ENCODE data around the gene HIPK2.

The HIPK2 gene

GRCh38 chr7:139629392-139630082 is 148.3 kb downstream of the HIPK2 start:
- H3K9me3 ChIP-seq (ENCODE audit: insufficient read depth, low read depth, low read length), result no peaks in the 10 kb centered on the region
- peak overlapping the region; percentile 21 for H3K9ac ChIP-seq (ENCODE audit: low read depth, low read length, poor library complexity, severe bottlenecking)
- H3K27me3 ChIP-seq (ENCODE audit: insufficient read depth, low read length, poor library complexity, severe bottlenecking), result no peaks in the 10 kb centered on the region
- TF ChIP-seq CTCF (conservative IDR thresholded peaks at IDR 0.05; ENCODE audit: low read length) (peak; percentile 20; the same call in 1 of the 2 replicates), EZH2phosphoT487 (IDR thresholded peaks at IDR 0.05; ENCODE audit: borderline replicate concordance) (no peak)
- no peaks in the 10 kb centered on the region for H3K79me2 ChIP-seq (ENCODE audit: insufficient read depth, low read length)
- H3K4me2 ChIP-seq (ENCODE audit: low read depth, low read length, poor library complexity, severe bottlenecking), result no peak overlapping the region
- H3K9me2 ChIP-seq (replicated peaks; ENCODE audit: low read depth, low read length), result no peaks in the 10 kb centered on the region
- no peak overlapping the region for H2AFZ ChIP-seq (ENCODE audit: low read length)
- H3K4me3 ChIP-seq (ENCODE audit: low read length, poor library complexity, severe bottlenecking), result no peak overlapping the region
- H3F3A ChIP-seq (ENCODE audit: low read depth), result peaks cover 4% of the 10 kb centered on the region; the same call in 1 of the 2 replicates
- H4K20me1 ChIP-seq (ENCODE audit: insufficient read depth, low read length, poor library complexity, severe bottlenecking), result no peaks in the 10 kb centered on the region
- H3K4me1 ChIP-seq (ENCODE audit: insufficient read depth, low read length, poor library complexity, severe bottlenecking), result peaks cover 80% of the 10 kb centered on the region
- H3K36me3 ChIP-seq (ENCODE audit: insufficient read depth, low read length), result peaks cover 17% of the 10 kb centered on the region; the same call in 1 of the 2 replicates

- no peak overlapping the region for H2AFZ ChIP-seq (ENCODE audit: low read length)
- H3K79me2 ChIP-seq (ENCODE audit: insufficient read depth, low read length), result no peaks in the 10 kb centered on the region
- H3K9me3 ChIP-seq (ENCODE audit: insufficient read depth, low read depth, low read length), result no peaks in the 10 kb centered on the region
- H3F3A ChIP-seq (ENCODE audit: low read depth), result peaks cover 4% of the 10 kb centered on the region; the same call in 1 of the 2 replicates
- H3K9me2 ChIP-seq (replicated peaks; ENCODE audit: low read depth, low read length), result no peaks in the 10 kb centered on the region
- H3K4me2 ChIP-seq (ENCODE audit: low read depth, low read length, poor library complexity, severe bottlenecking), result peak overlapping the region; percentile 82
- peaks cover 85% of the 10 kb centered on the region for H3K4me1 ChIP-seq (ENCODE audit: insufficient read depth, low read length, poor library complexity, severe bottlenecking)
- peak overlapping the region; percentile 51 for H3K4me3 ChIP-seq (ENCODE audit: low read length, poor library complexity, severe bottlenecking)
- peak overlapping the region; percentile 58 for H3K9ac ChIP-seq (ENCODE audit: low read depth, low read length, poor library complexity, severe bottlenecking)
- TF ChIP-seq CTCF (conservative IDR thresholded peaks at IDR 0.05; ENCODE audit: low read length) (no peak), EZH2phosphoT487 (IDR thresholded peaks at IDR 0.05; ENCODE audit: borderline replicate concordance) (no peak)
- no peaks in the 10 kb centered on the region for H4K20me1 ChIP-seq (ENCODE audit: insufficient read depth, low read length, poor library complexity, severe bottlenecking)
- no peaks in the 10 kb centered on the region for H3K27me3 ChIP-seq (ENCODE audit: insufficient read depth, low read length, poor library complexity, severe bottlenecking)
- peaks cover 17% of the 10 kb centered on the region; the same call in 1 of the 2 replicates for H3K36me3 ChIP-seq (ENCODE audit: insufficient read depth, low read length)
Observed at GRCh38 chr7:139627831-139628230, 150.0 kb downstream of the HIPK2 start.

- H3K9ac ChIP-seq (ENCODE audit: low read depth, low read length, poor library complexity, severe bottlenecking), result peak overlapping the region; percentile 58
Observed at GRCh38 chr7:139626817-139627216, 151.0 kb downstream of the HIPK2 start.

More at GRCh38 chr7:139626817-139627216, 151.0 kb downstream of the HIPK2 start:
- Histone ChIP-seq H3K9me2 (replicated peaks; ENCODE audit: low read depth, low read length) (no peaks in the 10 kb centered on the region), H3F3A (ENCODE audit: low read depth) (peaks cover 4% of the 10 kb centered on the region; the same call in 1 of the 2 replicates), H3K79me2 (ENCODE audit: insufficient read depth, low read length) (no peaks in the 10 kb centered on the region), H3K9me3 (ENCODE audit: insufficient read depth, low read depth, low read length) (no peaks in the 10 kb centered on the region), H3K27me3 (ENCODE audit: insufficient read depth, low read length, poor library complexity, severe bottlenecking) (no peaks in the 10 kb centered on the region), H4K20me1 (ENCODE audit: insufficient read depth, low read length, poor library complexity, severe bottlenecking) (no peaks in the 10 kb centered on the region), H3K36me3 (ENCODE audit: insufficient read depth, low read length) (peaks cover 17% of the 10 kb centered on the region; the same call in 1 of the 2 replicates), H3K4me1 (ENCODE audit: insufficient read depth, low read length, poor library complexity, severe bottlenecking) (peaks cover 81% of the 10 kb centered on the region), H3K4me2 (ENCODE audit: low read depth, low read length, poor library complexity, severe bottlenecking) (peak overlapping the region; percentile 82), H2AFZ (ENCODE audit: low read length) (no peak overlapping the region), H3K4me3 (ENCODE audit: low read length, poor library complexity, severe bottlenecking) (peak overlapping the region; percentile 51)
- TF ChIP-seq CTCF (conservative IDR thresholded peaks at IDR 0.05; ENCODE audit: low read length), result no peak
- TF ChIP-seq EZH2phosphoT487 (IDR thresholded peaks at IDR 0.05; ENCODE audit: borderline replicate concordance), result no peak
